GM12878 (cell line): ENCODE measurements around the gene RAD51B. TPM values are rescaled to one million over a fixed set of nuclear protein-coding genes. Genes with fewer than 3 reads are reported as not detected.
A peak's percentile ranks its signal among the peaks of the same experiment; 100 is the strongest.

Source experiments
- ATF3 ChIP-seq: IDR thresholded peaks from 2 replicates; pipeline ENCODE4 v1.6.1; 2011; ENCODE audit warnings: low read depth, mild to moderate bottlenecking, low read length, moderate library complexity, borderline replicate concordance; ENCODE audit errors: extremely low read depth
- BMI1 ChIP-seq: fragments of 450-650 bp; IDR thresholded peaks from 2 replicates; pipeline ENCODE4 v1.6.1; 2016; ENCODE audit warnings: mild to moderate bottlenecking, moderate library complexity, borderline replicate concordance
- CBFB ChIP-seq: IDR thresholded peaks from 2 replicates; pipeline ENCODE4 v1.6.1; 2016; ENCODE audit warnings: antibody characterized with exemption, low read depth
- E2F4 ChIP-seq: IDR thresholded peaks from 2 replicates; pipeline ENCODE4 v1.6.1; 2012; ENCODE audit warnings: low read depth, low read length, improper control_type of control experiment
- E4F1 ChIP-seq: fragments of 450-650 bp; IDR thresholded peaks from 2 replicates; pipeline ENCODE4 v1.6.1; 2018; ENCODE audit warnings: borderline replicate concordance, mild to moderate bottlenecking; ENCODE audit not compliant: partially characterized antibody
- GATAD2B ChIP-seq: fragments of 450-650 bp; conservative IDR thresholded peaks from 2 replicates; pipeline ENCODE4 v1.6.1; 2017; ENCODE audit warnings: low read depth, mild to moderate bottlenecking, moderate library complexity
- IRF5 ChIP-seq: fragments of 450-650 bp; IDR thresholded peaks from 2 replicates; pipeline ENCODE4 v1.6.1; 2017; ENCODE audit warnings: borderline replicate concordance
- KAT2A ChIP-seq: conservative IDR thresholded peaks from 2 replicates; pipeline ENCODE4 v1.6.1; 2011; ENCODE audit warnings: low read depth, low read length; ENCODE audit not compliant: control insufficient read depth
- MXI1 ChIP-seq: fragments of 150-350 bp; IDR thresholded peaks from 2 replicates; pipeline ENCODE4 v1.6.1; 2011; ENCODE audit warnings: low read depth, mild to moderate bottlenecking, inconsistent platforms, low read length, improper control_type of control experiment
- RFX5 ChIP-seq: IDR thresholded peaks from 2 replicates; pipeline ENCODE4 v1.6.1; 2011; ENCODE audit warnings: low read depth, low read length, improper control_type of control experiment
- SIN3A ChIP-seq: IDR thresholded peaks from 2 replicates; pipeline ENCODE4 v1.6.1; 2012; ENCODE audit warnings: low read depth, low read length, improper control_type of control experiment
- SMC3 ChIP-seq: IDR thresholded peaks from 2 replicates; pipeline ENCODE4 v1.6.1; 2011; ENCODE audit warnings: low read length, improper control_type of control experiment, borderline replicate concordance
- SPI1 ChIP-seq: IDR thresholded peaks from 2 replicates; pipeline ENCODE4 v1.6.1; 2011; ENCODE audit warnings: low read depth, mild to moderate bottlenecking, low read length, moderate library complexity, borderline replicate concordance; ENCODE audit not compliant: insufficient read depth
- SREBF1 ChIP-seq: IDR thresholded peaks from 2 replicates; pipeline ENCODE4 v1.6.1; 2012; ENCODE audit warnings: mild to moderate bottlenecking, low read length
- TAF1 ChIP-seq: IDR thresholded peaks from 2 replicates; pipeline ENCODE4 v1.6.1; 2011; ENCODE audit warnings: mild to moderate bottlenecking, low read depth, low read length, borderline replicate concordance
- ZBTB33 ChIP-seq: fragments of 450-650 bp; IDR thresholded peaks from 2 replicates; pipeline ENCODE4 v1.6.1; 2017; ENCODE audit warnings: mild to moderate bottlenecking
- ZBTB4 ChIP-seq: fragments of 450-650 bp; formaldehyde crosslinking; IDR thresholded peaks from 2 replicates; pipeline ENCODE4 v1.4.0; 2022; ENCODE audit warnings: mild to moderate bottlenecking, moderate library complexity
- ZNF207 ChIP-seq: fragments of 450-650 bp; IDR thresholded peaks from 2 replicates; pipeline ENCODE4 v1.6.1; 2014; ENCODE audit warnings: antibody characterized with exemption, mild to moderate bottlenecking, borderline replicate concordance
- polyA plus RNA-seq, 11 experiments: library from polyadenylated mRNA; depleted of rRNA in 4 of 11; unstranded in 6 of 11; stranded (reverse) in 5 of 11; fragments of >200 nt; fragmentation: Nextera tagmentation in 4 of 11; fragmentation: Illumina TruSeq in 1 of 11; extraction: Ambion mirVana in 4 of 11; extraction: Trizol in 1 of 11; gene quantifications; 1 replicate in 1 of 11; 2 replicates in 10 of 11; pipeline versions ENCODE4 v1.2.1 to v1.2.3, GENCODE V29; 2011 to 2016; ENCODE audit warnings: inconsistent platforms in 2 of 11, missing spikeins in 2 of 11, low read depth in 1 of 11
- total RNA-seq, 4 experiments: library from RNA; depleted of rRNA in 3 of 4; stranded (reverse); fragments of >200 nt in 3 of 4; fragmentation: Illumina TruSeq in 1 of 4; extraction: Trizol in 1 of 4; gene quantifications; 2 replicates each; pipeline versions ENCODE4 v1.2.1 to v1.2.3, GENCODE V29; 2013 to 2021

Gene RAD51B
- total and polyA plus RNA-seq, 10 of the 15 experiments (the other 5 are each of a cell fraction or from before 2014, with no cell fraction given) = 9.8 to 26.8 (median 21.3) TPM

GRCh38 chr14:68685419-68686204, 866.0 kb downstream of the RAD51B start (continued):
- TF ChIP-seq ZBTB33 = no peak
- no peak for TF ChIP-seq KAT2A
- no peak for TF ChIP-seq ZNF207
- 0 out of 2 replicates have a peak, but pooled peaks have one; percentile 43 for TF ChIP-seq GATAD2B
- peak; percentile 29; the same call in 1 of the 2 replicates for TF ChIP-seq RFX5
- no peak for TF ChIP-seq SREBF1
- no peak for TF ChIP-seq BMI1
- TF ChIP-seq ATF3 = no peak
- peak; percentile 84 for TF ChIP-seq SPI1
- no peak for TF ChIP-seq IRF5
- TF ChIP-seq E4F1 = no peak
- peak; percentile 96 for TF ChIP-seq CBFB
- peak; percentile 25; the same call in 1 of the 2 replicates for TF ChIP-seq SMC3
- no peak for TF ChIP-seq E2F4
- no peak for TF ChIP-seq SIN3A
- 0 out of 2 replicates have a peak, but pooled peaks have one; percentile 35 for TF ChIP-seq TAF1
- TF ChIP-seq ZBTB4 (CRISPR knock-in tag) = no peak
- TF ChIP-seq MXI1 = peak; percentile 34; the same call in 1 of the 2 replicates
